K562 (cell line): ENCODE measurements around the gene PPP1R10. TPM values are rescaled to one million over a fixed set of nuclear protein-coding genes. Genes with fewer than 3 reads are reported as not detected.

ENCODE experiments used
- CEBPB ChIP-seq: fragments of 450-650 bp; IDR thresholded peaks from 2 replicates; pipeline ENCODE4 v1.6.1; 2016; ENCODE audit warnings: missing genetic modification characterization, missing compliant biosample characterization
- CREBBP ChIP-seq: IDR thresholded peaks from one replicate; pipeline ENCODE4 v1.6.1; 2012; ENCODE audit warnings: low read depth, mild to moderate bottlenecking, control low read depth, inconsistent platforms, low read length
- CSDE1 ChIP-seq, 2 experiments: fragments of 450-650 bp; IDR thresholded peaks; 2 replicates each; pipeline ENCODE4 v1.6.1; 2016; ENCODE audit warnings: mild to moderate bottlenecking in 1 of 2
- DACH1 ChIP-seq: fragments of 450-650 bp; IDR thresholded peaks from 2 replicates; pipeline ENCODE4 v1.6.1; 2018; ENCODE audit not compliant: partially characterized antibody
- ELF4 ChIP-seq: fragments of 450-650 bp; formaldehyde crosslinking; IDR thresholded peaks from 2 replicates; pipeline ENCODE4 v1.4.0; 2022; ENCODE audit warnings: missing genetic modification characterization
- HMG20B ChIP-seq: fragments of 250-450 bp; sonication (Bioruptor Pico); IDR thresholded peaks from 2 replicates; pipeline ENCODE4 v1.5.0; 2021; ENCODE audit warnings: mild to moderate bottlenecking
- KLF6 ChIP-seq: fragments of 250-450 bp; sonication (Bioruptor Pico); IDR thresholded peaks from 2 replicates; pipeline ENCODE4 v1.4.0; 2020; ENCODE audit warnings: mild to moderate bottlenecking, moderate library complexity, borderline replicate concordance
- L3MBTL2 ChIP-seq: fragments of 450-650 bp; IDR thresholded peaks from 2 replicates; pipeline ENCODE4 v1.6.1; 2016; ENCODE audit warnings: mild to moderate bottlenecking, moderate library complexity
- MCM2 ChIP-seq: fragments of 450-650 bp; IDR thresholded peaks from 2 replicates; pipeline ENCODE4 v1.6.1; 2017; ENCODE audit warnings: low read depth, mild to moderate bottlenecking
- MECOM ChIP-seq: fragments of 250-450 bp; sonication (Bioruptor Pico); IDR thresholded peaks from 2 replicates; pipeline ENCODE4 v1.8.0; 2022; ENCODE audit warnings: inconsistent platforms
- MEF2D ChIP-seq: conservative IDR thresholded peaks from 2 replicates; pipeline ENCODE4 v1.6.1; 2016; ENCODE audit warnings: low read depth, missing genetic modification characterization, missing compliant biosample characterization
- NEUROD1 ChIP-seq: fragments of 150-350 bp; IDR thresholded peaks from 2 replicates; pipeline ENCODE4 v1.6.1; 2014; ENCODE audit warnings: borderline replicate concordance, low read length, low read depth; ENCODE audit not compliant: partially characterized antibody
- PCBP2 ChIP-seq: fragments of 200-400 bp; formaldehyde crosslinking; IDR thresholded peaks from 2 replicates; pipeline ENCODE4 v1.6.1; 2018; ENCODE audit warnings: low read length, low read depth, mild to moderate bottlenecking, moderate library complexity; ENCODE audit not compliant: poor library complexity, severe bottlenecking
- PHF21A ChIP-seq: fragments of 450-650 bp; IDR thresholded peaks from 2 replicates; pipeline ENCODE4 v1.6.1; 2017; ENCODE audit warnings: low read depth, borderline replicate concordance
- POLR3G ChIP-seq: IDR thresholded peaks from 2 replicates; pipeline ENCODE4 v1.6.1; 2011; ENCODE audit not compliant: insufficient read length, insufficient replicate concordance; ENCODE audit errors: extremely low read depth
- SAFB2 ChIP-seq: fragments of 200-400 bp; formaldehyde crosslinking; IDR thresholded peaks from 2 replicates; pipeline ENCODE4 v1.6.1; 2018; ENCODE audit warnings: borderline replicate concordance, low read length, low read depth, moderate library complexity; ENCODE audit not compliant: severe bottlenecking
- polyA plus RNA-seq, 8 experiments: library from polyadenylated mRNA; depleted of rRNA in 4 of 8; stranded (reverse) in 5 of 8; unstranded in 3 of 8; fragments of >200 nt; fragmentation: Nextera tagmentation in 2 of 8; fragmentation: Illumina TruSeq in 1 of 8; extraction: Ambion mirVana in 2 of 8; extraction: Trizol in 1 of 8; gene quantifications; 2 replicates each; pipeline versions ENCODE4 v1.2.1 to v1.2.3, GENCODE V29; 2011 to 2014; ENCODE audit warnings: inconsistent platforms in 1 of 8, missing spikeins in 1 of 8
- total RNA-seq, 7 experiments: library from RNA; depleted of rRNA in 6 of 7; stranded (reverse); fragments of >200 nt in 6 of 7; fragmentation: Illumina TruSeq in 2 of 7; extraction: Trizol in 2 of 7; gene quantifications; 2 replicates each; pipeline versions ENCODE4 v1.2.1 to v1.2.3, GENCODE V29; 2011 to 2021; ENCODE audit warnings: low replicate concordance in 1 of 7
- TF ChIP-seq, protein P1 (sequence below): fragments of 250-450 bp; sonication (Bioruptor Pico); IDR thresholded peaks from 2 replicates; pipeline ENCODE4 v1.5.0; 2021; ENCODE audit warnings: mild to moderate bottlenecking, moderate library complexity
- TF ChIP-seq, protein P2 (sequence below): fragments of 200-800 bp; sonication (Bioruptor generic); IDR thresholded peaks from 2 replicates; pipeline ENCODE4 v1.6.1; 2017; ENCODE audit warnings: missing genetic modification characterization, missing compliant biosample characterization
- TF ChIP-seq, protein P3 (sequence below), 2 experiments: fragments of 450-650 bp; IDR thresholded peaks; 2 replicates each; pipeline ENCODE4 v1.6.1; 2016
- TF ChIP-seq, protein P4 (sequence below), 2 experiments: fragments of 250-450 bp in 1 of 2; fragments of 450-650 bp in 1 of 2; sonication (Bioruptor Pico) in 1 of 2; IDR thresholded peaks; 2 replicates each; pipeline versions ENCODE4 v1.6.1 to v1.8.0; 2016 to 2021; ENCODE audit warnings: mild to moderate bottlenecking in 2 of 2, moderate library complexity in 2 of 2, missing compliant biosample characterization in 1 of 2, missing genetic modification characterization in 1 of 2

Gene PPP1R10
- total and polyA plus RNA-seq, 9 of the 15 experiments (the other 6 are each of a cell fraction or from before 2014, with no cell fraction given), result 14.1 to 65.5 (median 32.6) TPM

DNA sequence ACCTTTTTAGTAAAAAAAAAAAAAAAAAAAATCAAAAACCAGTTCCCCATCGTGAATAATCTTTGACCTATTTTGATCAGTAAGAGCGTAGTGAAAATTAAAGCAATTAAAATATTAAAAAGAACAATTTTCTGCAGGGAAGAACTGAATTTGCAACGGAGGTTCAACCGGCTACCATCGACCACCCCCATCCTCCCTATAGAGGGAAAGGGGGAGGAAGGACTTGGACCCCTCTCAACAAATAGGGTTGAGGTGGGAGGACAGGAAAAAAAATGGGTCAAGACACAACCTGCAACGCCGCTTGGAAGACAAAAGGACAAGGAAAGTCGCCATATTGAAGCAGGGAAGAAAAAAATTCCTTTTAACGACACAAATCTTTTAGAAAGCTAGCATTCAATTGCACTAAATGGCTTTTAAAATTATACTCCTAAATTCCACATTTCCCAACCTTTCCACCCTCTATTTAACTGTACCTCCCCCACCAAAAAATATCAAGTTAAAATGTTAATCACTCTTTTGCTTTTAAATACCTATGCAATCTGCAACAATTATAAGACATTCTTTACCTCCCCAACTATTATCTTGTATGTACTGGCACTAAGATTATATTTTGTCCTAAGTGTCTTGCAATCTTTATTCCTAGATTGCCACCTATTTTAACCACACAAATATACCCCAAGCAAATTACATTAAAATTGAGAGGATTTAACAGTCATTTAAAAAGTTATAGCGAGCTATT is 1.7 kb downstream of the PPP1R10 start (continued):
- TF ChIP-seq SAFB2 (no peak), POLR3G (no peak), CSDE1 (IDR thresholded peaks at IDR 0.05) (no peak; a peak in 1 of 4 replicates), NEUROD1 (no peak), CEBPB (tag) (no peak), MCM2 (no peak), L3MBTL2 (no peak), DACH1 (no peak), KLF6 (CRISPR knock-in tag) (no peak), HMG20B (CRISPR knock-in tag) (peak; percentile 65), MEF2D (tag) (0 out of 2 replicates have a peak, but pooled peaks have one; percentile 4), MECOM (peak; percentile 41; the same call in 1 of the 2 replicates), PCBP2 (peak; percentile 90), PHF21A (0 out of 2 replicates have a peak, but pooled peaks have one; percentile 13), ELF4 (CRISPR knock-in tag) (0 out of 2 replicates have a peak, but pooled peaks have one; percentile 72), CREBBP (no peak)
- TF ChIP-seq, protein P1, sequence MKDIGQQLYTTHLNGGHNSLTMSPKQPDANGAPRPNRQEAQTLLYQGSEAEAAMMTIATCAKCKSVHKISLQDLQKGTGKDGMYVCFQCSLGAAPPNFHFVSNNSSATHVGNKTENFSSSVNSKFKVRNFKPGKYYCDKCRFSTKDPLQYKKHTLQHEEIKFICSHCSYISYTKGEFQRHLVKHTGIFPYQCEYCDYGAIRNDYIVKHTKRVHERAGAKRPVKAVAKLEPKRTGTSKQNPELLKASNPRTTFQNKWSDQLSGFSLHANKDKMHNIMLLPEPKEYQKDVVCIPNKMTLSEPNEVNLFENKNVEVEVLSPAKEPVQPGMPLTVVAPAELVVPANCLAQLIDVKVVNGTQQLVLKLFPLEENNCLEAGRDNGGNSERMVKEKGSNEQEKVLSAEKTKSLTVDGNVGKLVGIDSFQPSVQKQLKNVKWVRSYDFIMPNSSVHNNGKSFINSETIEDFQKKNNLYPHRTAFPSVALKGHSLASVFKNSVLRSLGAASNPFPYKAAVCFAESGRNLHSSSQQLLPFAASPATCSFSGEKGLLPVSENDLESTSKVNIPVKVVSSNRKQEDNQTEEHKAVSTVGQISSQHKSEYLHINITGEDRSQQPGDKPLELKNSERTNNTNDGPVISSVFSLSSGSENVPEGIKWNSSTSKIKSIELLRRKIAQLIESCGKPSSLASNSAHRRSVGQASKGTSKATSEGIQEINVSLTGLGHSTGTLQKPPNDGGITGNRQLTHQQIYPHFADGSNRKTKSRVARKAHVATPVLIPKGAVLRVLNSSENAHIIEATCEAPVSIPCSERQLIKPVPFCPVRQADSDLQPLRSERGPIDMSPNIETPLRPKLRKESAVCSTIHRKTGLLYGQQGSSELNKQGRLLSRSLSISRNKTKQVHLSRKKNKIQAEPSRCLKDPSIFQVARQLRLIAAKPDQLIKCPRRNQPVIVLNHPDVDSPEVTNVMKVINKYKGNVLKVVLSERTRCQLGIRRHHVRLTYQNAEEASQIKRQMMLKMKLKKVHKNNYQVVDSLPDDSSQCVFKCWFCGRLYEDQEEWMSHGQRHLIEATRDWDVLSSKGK (CRISPR knock-in tag), result peak; percentile 72; the same call in 1 of the 2 replicates
- TF ChIP-seq, protein P2, sequence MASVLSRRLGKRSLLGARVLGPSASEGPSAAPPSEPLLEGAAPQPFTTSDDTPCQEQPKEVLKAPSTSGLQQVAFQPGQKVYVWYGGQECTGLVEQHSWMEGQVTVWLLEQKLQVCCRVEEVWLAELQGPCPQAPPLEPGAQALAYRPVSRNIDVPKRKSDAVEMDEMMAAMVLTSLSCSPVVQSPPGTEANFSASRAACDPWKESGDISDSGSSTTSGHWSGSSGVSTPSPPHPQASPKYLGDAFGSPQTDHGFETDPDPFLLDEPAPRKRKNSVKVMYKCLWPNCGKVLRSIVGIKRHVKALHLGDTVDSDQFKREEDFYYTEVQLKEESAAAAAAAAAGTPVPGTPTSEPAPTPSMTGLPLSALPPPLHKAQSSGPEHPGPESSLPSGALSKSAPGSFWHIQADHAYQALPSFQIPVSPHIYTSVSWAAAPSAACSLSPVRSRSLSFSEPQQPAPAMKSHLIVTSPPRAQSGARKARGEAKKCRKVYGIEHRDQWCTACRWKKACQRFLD, result no peak
- TF ChIP-seq, protein P3, sequence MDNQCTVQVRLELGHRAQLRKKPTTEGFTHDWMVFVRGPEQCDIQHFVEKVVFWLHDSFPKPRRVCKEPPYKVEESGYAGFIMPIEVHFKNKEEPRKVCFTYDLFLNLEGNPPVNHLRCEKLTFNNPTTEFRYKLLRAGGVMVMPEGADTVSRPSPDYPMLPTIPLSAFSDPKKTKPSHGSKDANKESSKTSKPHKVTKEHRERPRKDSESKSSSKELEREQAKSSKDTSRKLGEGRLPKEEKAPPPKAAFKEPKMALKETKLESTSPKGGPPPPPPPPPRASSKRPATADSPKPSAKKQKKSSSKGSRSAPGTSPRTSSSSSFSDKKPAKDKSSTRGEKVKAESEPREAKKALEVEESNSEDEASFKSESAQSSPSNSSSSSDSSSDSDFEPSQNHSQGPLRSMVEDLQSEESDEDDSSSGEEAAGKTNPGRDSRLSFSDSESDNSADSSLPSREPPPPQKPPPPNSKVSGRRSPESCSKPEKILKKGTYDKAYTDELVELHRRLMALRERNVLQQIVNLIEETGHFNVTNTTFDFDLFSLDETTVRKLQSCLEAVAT (IDR thresholded peaks at IDR 0.05), result peak; percentile 85
- TF ChIP-seq, protein P4, sequence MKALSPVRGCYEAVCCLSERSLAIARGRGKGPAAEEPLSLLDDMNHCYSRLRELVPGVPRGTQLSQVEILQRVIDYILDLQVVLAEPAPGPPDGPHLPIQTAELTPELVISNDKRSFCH (CRISPR knock-in tag; IDR thresholded peaks at IDR 0.05), result no peak
- TF ChIP-seq, protein P4 (tag; IDR thresholded peaks at IDR 0.05), result no peak; the same call in 1 of the 2 replicates
